GM12865 (cell line): Measurements from ENCODE around the gene ECE2.

Experiments
- DNase-seq: peaks from one replicate; pipeline ENCODE4 v3.0.0; 2010; ENCODE audit warnings: low read depth
- H3K4me3 ChIP-seq: 2 replicates; pipeline ENCODE4 v1.5.1; 2011; ENCODE audit warnings: mild to moderate bottlenecking, low read depth, low read length, control low read depth
- CTCF ChIP-seq: IDR thresholded peaks from 2 replicates; pipeline ENCODE4 v1.5.1; 2011; ENCODE audit warnings: low read length, control low read depth, low read depth, inconsistent platforms; ENCODE audit not compliant: insufficient read depth; ENCODE audit errors: missing control alignments

The ECE2 gene

GRCh38 chr3:184277366-184277765 lies 1.5 kb downstream of the ECE2 start:
- no peak for DNase-seq
- H3K4me3 ChIP-seq = no peak overlapping the region
- TF ChIP-seq CTCF = no peak

GRCh38 chr3:184282941-184283340 lies 7.1 kb downstream of the ECE2 start:
- TF ChIP-seq CTCF = no peak
- DNase-seq = no peak
- no peak overlapping the region for H3K4me3 ChIP-seq

- H3K4me3 ChIP-seq = no peak overlapping the region
- no peak for TF ChIP-seq CTCF
- DNase-seq = no peak
Measured at GRCh38 chr3:184283681-184284080, 7.9 kb downstream of the ECE2 start.

- H3K4me3 ChIP-seq = no peak overlapping the region
- peak; percentile 22 for DNase-seq
- TF ChIP-seq CTCF = peak; percentile 31
Measured at GRCh38 chr3:184284696-184285095, 8.9 kb downstream of the ECE2 start.

- DNase-seq = peak; percentile 60
- H3K4me3 ChIP-seq = no peak overlapping the region
- TF ChIP-seq CTCF = peak; percentile 73
Measured at GRCh38 chr3:184289426-184289938, 13.7 kb downstream of the ECE2 start.

- no peak for TF ChIP-seq CTCF
Measured at GRCh38 chr3:184290331-184290730, 14.5 kb downstream of the ECE2 start.

GRCh38 chr3:184291044-184291737 lies 15.4 kb downstream of the ECE2 start:
- no peak for TF ChIP-seq CTCF

More at GRCh38 chr3:184290331-184290730, 14.5 kb downstream of the ECE2 start:
- no peak overlapping the region for H3K4me3 ChIP-seq
- no peak for DNase-seq

More at GRCh38 chr3:184291044-184291737, 15.4 kb downstream of the ECE2 start:
- H3K4me3 ChIP-seq = no peak overlapping the region
- DNase-seq = no peak
